Epithelial cell of proximal tubule (primary cell): ENCODE results near the gene NACAD. TPM values are rescaled to one million over a fixed set of nuclear protein-coding genes. Genes with fewer than 3 reads are reported as not detected.
"Not testable (repeated sequence)": the region's sequence is repeated elsewhere in the genome, so short reads cannot be mapped to it uniquely, and the experiment has no call there.

Experiments
- DNase-seq: peaks from one replicate; pipeline ENCODE4 v3.0.0-alpha.2; 2011; ENCODE audit warnings: low read depth
- H3K4me3 ChIP-seq: 2 replicates; pipeline ENCODE4 v1.5.1; 2011; ENCODE audit warnings: low read depth, mild to moderate bottlenecking, low read length
- CTCF ChIP-seq: conservative IDR thresholded peaks from 2 replicates; pipeline ENCODE4 v1.5.1; 2012; ENCODE audit warnings: low read depth, mild to moderate bottlenecking, low read length
- total RNA-seq: library from RNA; depleted of rRNA; stranded (reverse); fragments of >200 nt; gene quantifications from 2 replicates; pipeline ENCODE4 v1.2.3, GENCODE V29; 2015

Gene NACAD
- total RNA-seq, 1 donor from 2014 or later: 7.9 TPM

- no peak overlapping the region for H3K4me3 ChIP-seq
- no peak for TF ChIP-seq CTCF
- DNase-seq: no peak
These were observed 52.5 kb downstream of the NACAD start for GRCh38 chr7:45036317-45036716.

GRCh38 chr7:45035893-45036292 lies 52.9 kb downstream of the NACAD start:
- H3K4me3 ChIP-seq: no peak overlapping the region
- DNase-seq: no peak
- no peak for TF ChIP-seq CTCF

GRCh38 chr7:45035371-45035770 lies 53.4 kb downstream of the NACAD start:
- H3K4me3 ChIP-seq: no peak overlapping the region
- no peak for TF ChIP-seq CTCF
- DNase-seq: no peak

- DNase-seq, H3K4me3 ChIP-seq: not testable (repeated sequence)
These were observed 54.1 kb downstream of the NACAD start for GRCh38 chr7:45034710-45035109.

- H3K4me3 ChIP-seq: no peak overlapping the region
- no peak for TF ChIP-seq CTCF
- no peak for DNase-seq
These were observed 54.9 kb downstream of the NACAD start for GRCh38 chr7:45033931-45034290.

GRCh38 chr7:45033261-45033930 lies 55.4 kb downstream of the NACAD start:
- no peak overlapping the region for H3K4me3 ChIP-seq
- no peak for DNase-seq
- TF ChIP-seq CTCF: no peak

GRCh38 chr7:45032421-45032820 lies 56.3 kb downstream of the NACAD start:
- no peak for DNase-seq
- no peak overlapping the region for H3K4me3 ChIP-seq
- TF ChIP-seq CTCF: no peak
